Fibroblast of upper back skin (primary cell): ENCODE data around the gene CNN1.

Experiments
- DNase-seq: peaks from one replicate; pipeline ENCODE4 v3.0.0-alpha.2; 2013

The CNN1 gene

GRCh38 chr19:11538232-11539036 lies at the start of gene CNN1:
TSS of gene CNN1 (plus strand) at chr19:11538851. CDS start at chr19:11538928, 77 bp downstream.
- peak; percentile 94 for DNase-seq

DNA sequence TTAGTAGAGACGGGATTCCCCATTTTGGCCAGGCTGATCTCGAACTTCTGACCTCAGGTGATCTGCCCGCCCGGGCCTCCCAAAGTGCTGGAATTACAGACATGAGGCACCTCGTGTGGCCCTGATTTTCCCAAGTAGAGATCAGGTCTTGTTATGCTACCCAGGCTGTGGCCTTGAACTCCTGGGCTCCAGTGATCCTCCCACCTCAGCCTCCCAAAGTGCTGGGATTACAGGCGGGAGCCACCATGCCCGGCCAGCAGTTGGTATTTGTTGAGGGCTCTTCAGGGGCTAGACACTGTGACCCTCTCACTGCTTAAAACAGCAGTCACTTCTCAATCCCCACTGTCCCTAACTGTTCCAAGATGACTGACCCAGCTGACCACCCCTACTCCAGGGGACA lies 49.3 kb upstream of the CNN1 start:
- no peak for DNase-seq

DNA sequence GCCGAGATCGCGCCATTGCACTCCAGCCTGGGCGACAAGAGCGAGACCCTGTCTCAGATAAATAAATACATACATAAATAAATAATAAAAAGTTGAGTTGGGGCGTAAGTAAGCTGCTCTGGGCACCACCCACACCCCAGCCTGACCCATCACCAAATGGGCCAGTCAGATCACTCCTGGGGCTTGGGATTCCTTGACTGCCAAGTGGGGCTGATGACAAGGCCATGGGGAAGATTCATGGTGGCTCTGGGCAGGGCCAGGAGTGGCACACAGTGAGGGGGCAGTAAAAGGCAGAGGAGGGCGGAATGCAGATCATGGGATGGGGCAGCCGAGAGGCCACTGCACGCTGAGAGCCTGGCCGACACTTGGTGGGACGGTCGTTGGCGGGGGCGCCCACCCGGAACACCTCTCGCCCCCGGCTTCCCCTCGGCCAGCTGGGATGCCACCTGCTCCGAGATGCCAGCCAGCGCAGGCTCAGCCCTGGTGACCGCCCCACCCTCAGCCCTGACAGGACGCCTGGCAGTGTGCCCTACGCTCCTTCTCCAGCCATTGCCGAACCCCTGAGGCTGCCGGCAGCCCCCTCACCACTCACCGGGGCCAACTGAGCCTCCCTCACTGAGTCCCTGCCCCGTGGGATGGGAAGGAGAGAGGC lies 43.9 kb upstream of the CNN1 start:
- DNase-seq: no peak

DNA sequence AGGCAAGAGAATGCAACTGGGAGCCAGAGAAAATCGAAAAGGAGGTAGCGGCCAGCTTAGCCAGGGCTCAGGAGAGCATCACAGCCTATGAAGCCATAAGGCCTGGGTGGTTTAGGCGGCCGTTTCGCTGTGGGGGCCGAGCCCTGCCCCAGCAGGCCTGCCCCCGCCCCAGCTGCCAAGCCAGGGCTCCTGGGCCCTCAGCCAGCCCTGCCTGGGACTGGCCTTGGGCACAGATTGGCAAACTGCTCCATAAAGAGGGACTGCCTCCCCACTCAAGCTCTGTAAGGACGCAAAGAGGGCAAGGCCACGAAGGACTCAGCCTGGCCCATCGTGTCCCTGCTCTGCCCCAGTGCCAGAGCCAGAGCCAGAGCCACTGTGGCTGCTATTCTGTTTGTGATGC lies 43.2 kb upstream of the CNN1 start:
- no peak for DNase-seq

DNA sequence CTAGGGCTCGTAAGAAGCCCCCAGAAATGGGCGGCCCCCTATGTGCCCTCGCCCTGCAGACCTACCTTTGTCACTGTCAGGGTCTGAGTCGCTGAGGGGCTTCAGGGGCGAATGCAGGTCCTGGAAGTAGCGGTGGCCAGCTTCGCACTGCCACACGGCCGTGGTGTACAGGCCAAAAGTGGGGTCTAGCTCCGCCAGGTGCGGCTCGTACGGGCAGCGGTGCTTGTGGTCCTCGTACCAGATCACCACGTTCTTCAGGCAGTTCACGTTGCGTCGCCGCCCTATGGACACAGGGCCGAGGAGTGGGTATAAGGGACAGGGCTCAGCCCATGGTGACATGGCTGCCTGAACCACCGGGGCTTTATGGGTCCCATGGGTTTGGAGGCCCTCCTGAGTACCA lies 42.8 kb upstream of the CNN1 start:
- no peak for DNase-seq

DNA sequence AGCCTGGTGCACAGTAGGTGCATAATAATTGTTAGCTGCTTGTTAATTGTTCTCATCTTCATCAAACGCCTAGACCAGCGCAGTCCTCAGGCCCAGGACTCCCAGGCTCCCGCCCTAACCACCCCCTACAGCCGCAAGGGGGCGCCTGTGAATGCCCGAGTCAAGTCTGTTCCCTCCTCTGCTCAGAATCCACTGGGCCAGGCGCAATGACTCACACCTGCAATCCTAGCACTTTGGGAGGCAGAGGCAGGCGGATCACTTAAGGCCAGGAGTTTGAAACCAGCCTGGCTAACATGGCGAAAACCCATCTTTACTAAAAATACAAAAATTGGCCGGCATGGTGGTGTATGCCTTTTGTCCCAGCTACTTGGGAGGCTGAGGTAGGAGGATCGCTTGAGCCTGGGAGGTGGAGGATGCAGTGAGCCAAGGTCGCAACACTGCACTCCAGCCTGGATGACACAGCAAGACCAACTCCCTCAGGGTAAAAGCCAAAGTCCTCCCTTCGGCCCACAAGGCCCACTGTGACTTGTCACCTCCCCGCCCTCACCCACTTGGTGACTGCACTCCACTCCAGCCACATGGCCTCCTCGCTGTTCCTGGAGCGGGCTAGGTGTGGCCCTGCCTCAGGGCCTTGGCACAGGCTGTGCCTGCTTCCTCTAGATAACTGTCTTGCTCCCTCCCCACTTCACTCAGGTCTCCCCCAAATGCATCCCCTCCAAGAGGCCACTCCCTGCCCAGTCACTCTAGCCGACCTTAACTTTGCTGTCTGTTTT lies 42.1 kb upstream of the CNN1 start:
- DNase-seq: peak; percentile 83

DNA sequence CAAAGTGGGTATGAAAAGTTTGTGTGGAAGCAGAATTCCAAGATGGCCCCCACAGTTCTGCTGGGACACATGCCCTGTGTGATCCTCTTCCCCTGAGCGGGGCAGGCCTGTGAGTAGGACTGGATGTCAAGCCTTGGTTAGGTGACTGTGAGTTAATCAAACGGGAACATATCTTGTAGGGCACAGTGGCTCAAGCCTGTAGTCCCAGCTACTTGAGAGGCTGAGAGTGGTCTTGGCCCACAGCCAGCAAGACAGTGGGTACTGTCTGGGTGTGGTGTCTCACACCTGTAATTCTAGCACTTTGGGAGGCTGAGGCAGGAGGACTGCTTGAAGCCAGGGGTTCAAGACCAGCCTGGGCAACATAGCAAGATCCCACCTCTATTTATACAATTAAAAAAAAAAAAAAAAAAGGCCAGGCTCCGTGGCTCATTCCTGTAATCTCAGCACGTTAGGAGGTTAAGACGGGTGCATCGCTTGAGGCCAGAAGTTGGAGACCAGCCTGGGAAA lies 39.4 kb upstream of the CNN1 start:
- DNase-seq: no peak

- no peak for DNase-seq
Measured at GRCh38 chr19:11499890-11500420, 38.7 kb upstream of the CNN1 start.

DNA sequence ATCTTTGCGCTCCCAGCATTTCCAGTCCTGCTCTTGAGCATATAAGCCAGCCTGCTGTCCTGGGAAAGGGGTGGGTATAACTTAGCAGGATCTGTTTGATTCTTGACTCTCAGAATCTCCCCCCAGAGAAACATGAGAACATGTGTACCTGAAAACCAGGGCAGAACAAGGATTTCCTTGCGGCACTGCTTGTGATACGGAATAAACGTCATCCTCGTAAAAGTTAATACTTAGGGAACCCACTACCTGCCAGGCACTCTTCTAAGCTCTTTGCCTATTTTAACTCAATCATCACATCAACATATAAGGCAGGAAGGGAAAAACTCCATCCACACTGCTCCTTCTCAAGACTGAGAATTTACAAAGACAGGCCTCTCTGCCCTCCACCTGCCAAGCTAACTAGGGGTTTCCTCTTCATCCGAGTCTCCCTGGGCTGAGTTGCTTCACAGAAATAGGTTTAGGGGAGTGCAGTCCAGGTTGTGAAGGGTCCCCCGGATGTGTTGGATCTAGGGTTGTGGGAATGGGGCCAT lies 34.1 kb upstream of the CNN1 start:
- no peak for DNase-seq

DNA sequence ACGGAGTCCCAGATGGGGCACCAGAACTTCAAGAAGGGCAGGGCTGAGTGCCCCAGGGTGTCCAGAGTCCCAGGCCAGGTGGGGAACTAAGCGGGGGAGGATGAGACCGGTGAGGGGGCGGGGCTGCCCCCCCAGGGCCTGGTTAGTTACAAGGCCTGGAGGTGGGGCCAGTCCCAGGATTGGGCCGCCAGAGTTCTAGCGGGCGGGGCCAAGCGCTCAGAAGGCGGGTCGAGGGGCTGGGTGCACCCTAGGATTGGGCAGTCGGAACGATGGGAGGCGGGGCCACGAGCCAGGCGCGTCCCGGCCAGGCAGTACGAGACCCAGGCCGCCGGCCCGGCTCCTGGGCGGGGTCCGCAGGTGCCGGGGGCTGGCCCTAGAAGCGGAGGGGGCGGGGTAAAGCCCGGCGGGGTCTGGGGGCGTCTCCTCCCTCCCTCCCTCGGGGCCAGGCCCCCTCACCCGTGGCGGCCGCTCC lies 33.6 kb upstream of the CNN1 start:
- DNase-seq: peak; percentile 95

GRCh38 chr19:11505504-11506100 lies 33.0 kb upstream of the CNN1 start, which contains the start of gene ZNF653:
TSS of gene ZNF653 (minus strand) at chr19:11505839. CDS start at chr19:11505786, 53 bp downstream.
- peak; percentile 96 for DNase-seq

- DNase-seq: no peak
Measured at GRCh38 chr19:11506101-11506555, 32.5 kb upstream of the CNN1 start.

DNA sequence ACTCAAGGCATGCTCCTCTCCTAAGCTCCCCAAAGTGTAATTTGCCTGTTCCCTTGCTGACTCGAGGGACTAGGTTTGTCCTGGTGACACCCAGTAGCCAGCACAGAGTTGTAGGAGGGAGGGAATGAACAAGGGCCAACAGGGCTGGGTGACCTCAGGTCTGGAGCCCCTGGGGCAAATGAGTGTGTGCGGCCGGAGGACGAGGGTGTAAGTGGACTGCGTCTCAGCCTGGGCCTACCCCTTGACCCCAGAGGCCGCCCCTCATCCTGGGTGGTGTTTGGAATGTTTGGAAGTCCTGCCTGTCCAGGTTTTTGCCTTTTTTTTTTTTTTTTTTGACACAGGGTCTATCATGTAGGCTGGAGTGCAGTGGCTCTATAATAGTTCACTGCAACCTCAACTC lies 31.7 kb upstream of the CNN1 start:
- no peak for DNase-seq

GRCh38 chr19:11507370-11508078 lies 31.1 kb upstream of the CNN1 start:
- DNase-seq: no peak

- no peak for DNase-seq
Measured at GRCh38 chr19:11510444-11510843, 28.2 kb upstream of the CNN1 start.

- no peak for DNase-seq
Measured at GRCh38 chr19:11513946-11514345, 24.7 kb upstream of the CNN1 start.

DNA sequence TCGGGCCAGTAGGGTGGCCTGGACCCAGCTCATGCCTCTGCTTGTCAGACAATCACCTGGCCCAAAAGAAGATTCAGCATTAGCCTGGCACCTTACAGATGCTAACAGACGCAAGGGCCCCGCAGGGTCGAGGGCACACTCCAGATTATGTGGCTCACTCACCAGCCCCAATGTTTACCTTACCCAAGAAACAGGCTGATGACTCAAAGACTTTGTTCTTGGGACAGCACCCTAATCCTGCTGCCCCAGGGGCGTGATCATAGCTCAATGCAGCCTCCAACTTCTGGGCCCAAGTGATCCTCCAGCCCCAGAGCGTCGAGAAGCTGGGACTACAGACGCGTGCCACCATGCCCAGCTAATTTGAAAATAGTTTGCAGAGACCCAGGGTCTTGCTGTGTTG lies 19.5 kb upstream of the CNN1 start:
- DNase-seq: no peak

- peak; percentile 99 for DNase-seq
Measured at GRCh38 chr19:11528551-11529341, 9.9 kb upstream of the CNN1 start, which contains the start of gene ECSIT. TSS of gene ECSIT (minus strand) at chr19:11529134. CDS start at chr19:11519170, 9,964 bp downstream.

- DNase-seq: peak; percentile 78
Measured at GRCh38 chr19:11530432-11530831, 8.2 kb upstream of the CNN1 start.

- DNase-seq: no peak
Measured at GRCh38 chr19:11534538-11534937, 4.1 kb upstream of the CNN1 start.

- DNase-seq: no peak
Measured at GRCh38 chr19:11534948-11535347, 3.7 kb upstream of the CNN1 start.
